H9 (cell line): ENCODE data around the gene ZNF445. TPM values are rescaled to one million over a fixed set of nuclear protein-coding genes. Genes with fewer than 3 reads are reported as not detected.

ENCODE experiments used
- DNase-seq: peaks from one replicate; pipeline ENCODE4 v3.0.0-alpha.2; 2017
- H2AFZ ChIP-seq: one replicate; pipeline ENCODE4 v1.6.1; 2013; ENCODE audit warnings: mild to moderate bottlenecking, low read length, control low read depth, moderate library complexity
- H2AK5ac ChIP-seq: 2 replicates; pipeline ENCODE4 v1.6.1; 2013; ENCODE audit warnings: low read length, control low read depth, mixed read lengths; ENCODE audit not compliant: insufficient read length
- H2BK120ac ChIP-seq: one replicate; pipeline ENCODE4 v1.6.1; 2013; ENCODE audit warnings: low read depth, mild to moderate bottlenecking, low read length, control low read depth, inconsistent platforms; ENCODE audit not compliant: poor library complexity, severe bottlenecking
- H2BK12ac ChIP-seq: 2 replicates; pipeline ENCODE4 v1.6.1; 2013; ENCODE audit warnings: low read length, control low read depth, mixed read lengths, low read depth; ENCODE audit not compliant: insufficient read length
- H2BK15ac ChIP-seq: 2 replicates; pipeline ENCODE4 v1.6.1; 2013; ENCODE audit warnings: low read depth, low read length, control low read depth
- H2BK20ac ChIP-seq: one replicate; pipeline ENCODE4 v1.6.1; 2013; ENCODE audit warnings: low read depth, mild to moderate bottlenecking, low read length, control low read depth, inconsistent platforms; ENCODE audit not compliant: poor library complexity, severe bottlenecking
- H2BK5ac ChIP-seq: 2 replicates; pipeline ENCODE4 v1.6.1; 2013; ENCODE audit warnings: low read length, control low read depth, mixed read lengths; ENCODE audit not compliant: insufficient read length
- H3K14ac ChIP-seq: 2 replicates; pipeline ENCODE4 v1.6.1; 2013; ENCODE audit warnings: low read length, control low read depth; ENCODE audit not compliant: insufficient read depth
- H3K18ac ChIP-seq: 2 replicates; pipeline ENCODE4 v1.6.1; 2013; ENCODE audit warnings: low read depth, mild to moderate bottlenecking, mixed read lengths, low read length, control low read depth; ENCODE audit not compliant: insufficient read length
- H3K23ac ChIP-seq: 2 replicates; pipeline ENCODE4 v1.6.1; 2013; ENCODE audit warnings: low read length, control low read depth, mixed read lengths, low read depth; ENCODE audit not compliant: insufficient read length
- H3K23me2 ChIP-seq: 2 replicates; pipeline ENCODE4 v1.6.1; 2013; ENCODE audit warnings: low read depth, mild to moderate bottlenecking, mixed read lengths, low read length, control low read depth; ENCODE audit not compliant: insufficient read length, poor library complexity, severe bottlenecking
- H3K27ac ChIP-seq: 2 replicates; pipeline ENCODE4 v1.5.1; 2013; ENCODE audit warnings: low read length, control low read depth, mixed read lengths, low read depth; ENCODE audit not compliant: insufficient read length
- H3K27me3 ChIP-seq: 2 replicates; pipeline ENCODE4 v1.6.1; 2013; ENCODE audit warnings: low read length, control low read depth, inconsistent platforms; ENCODE audit not compliant: insufficient read depth
- H3K4ac ChIP-seq: 2 replicates; pipeline ENCODE4 v1.6.1; 2013; ENCODE audit warnings: low read depth, mild to moderate bottlenecking, control low read depth, inconsistent platforms, low read length, moderate library complexity
- H3K4me1 ChIP-seq: 2 replicates; pipeline ENCODE4 v1.6.1; 2013; ENCODE audit warnings: low read length, control low read depth, inconsistent platforms; ENCODE audit not compliant: insufficient read depth
- H3K4me2 ChIP-seq: 2 replicates; pipeline ENCODE4 v1.6.1; 2013; ENCODE audit warnings: low read length, control low read depth, mixed read lengths; ENCODE audit not compliant: insufficient read length, insufficient read depth
- H3K56ac ChIP-seq: 2 replicates; pipeline ENCODE4 v1.6.1; 2013; ENCODE audit warnings: low read depth, mild to moderate bottlenecking, mixed read lengths, low read length, control low read depth; ENCODE audit not compliant: insufficient read length
- H3K79me1 ChIP-seq: 2 replicates; pipeline ENCODE4 v1.6.1; 2013; ENCODE audit warnings: low read depth, mild to moderate bottlenecking, moderate library complexity, low read length, control low read depth, inconsistent platforms; ENCODE audit not compliant: insufficient read depth, poor library complexity, severe bottlenecking
- H3K79me2 ChIP-seq: 2 replicates; pipeline ENCODE4 v1.6.1; 2013; ENCODE audit warnings: low read length, control low read depth, inconsistent platforms; ENCODE audit not compliant: insufficient read depth
- H3K9ac ChIP-seq: 2 replicates; pipeline ENCODE4 v1.6.1; 2013; ENCODE audit warnings: low read length, control low read depth, mixed read lengths; ENCODE audit not compliant: insufficient read length; ENCODE audit errors: extremely low read depth
- H3K9me3 ChIP-seq: one replicate; pipeline ENCODE4 v1.6.1; 2013; ENCODE audit warnings: low read depth, low read length, inconsistent platforms; ENCODE audit not compliant: control insufficient read depth
- H3T11ph ChIP-seq: one replicate; pipeline ENCODE4 v1.6.1; 2013; ENCODE audit warnings: mild to moderate bottlenecking, low read length, control low read depth, inconsistent platforms
- H4K20me1 ChIP-seq: one replicate; pipeline ENCODE4 v1.6.1; 2013; ENCODE audit not compliant: control insufficient read depth, insufficient read length, insufficient read depth
- H4K5ac ChIP-seq: 2 replicates; pipeline ENCODE4 v1.6.1; 2013; ENCODE audit warnings: low read depth, mild to moderate bottlenecking, mixed read lengths, low read length, control low read depth; ENCODE audit not compliant: insufficient read length
- H4K8ac ChIP-seq: replicated peaks from 2 replicates; pipeline ENCODE4 v1.6.1; 2013; ENCODE audit warnings: low read length, control low read depth, mixed read lengths, low read depth; ENCODE audit not compliant: insufficient read length
- H4K91ac ChIP-seq: 2 replicates; pipeline ENCODE4 v1.6.1; 2013; ENCODE audit warnings: low read depth, mild to moderate bottlenecking, moderate library complexity, mixed read lengths, low read length, control low read depth; ENCODE audit not compliant: insufficient read length
- H3K27ac Mint-ChIP-seq, 3 experiments: 2 replicates in 2 of 3; 3 replicates in 1 of 3; pipeline ENCODE4 v1.8.0; 2020 to 2021; ENCODE audit warnings: mixed read lengths in 3 of 3, mild to moderate bottlenecking in 1 of 3, moderate library complexity in 1 of 3
- H3K27me3 Mint-ChIP-seq: 2 replicates; pipeline ENCODE4 v1.8.0; 2021; ENCODE audit warnings: low read depth, mild to moderate bottlenecking, moderate library complexity, mixed read lengths
- H3K36me3 Mint-ChIP-seq, 3 experiments: 2 replicates in 2 of 3; 3 replicates in 1 of 3; pipeline ENCODE4 v1.8.0; 2020 to 2021; ENCODE audit warnings: low read depth in 3 of 3, mixed read lengths in 3 of 3; ENCODE audit not compliant: insufficient read depth in 1 of 3
- H3K4me1 Mint-ChIP-seq, 2 experiments: 2 replicates each; pipeline ENCODE4 v1.8.0; 2020; ENCODE audit warnings: mixed read lengths in 2 of 2
- H3K4me3 Mint-ChIP-seq, 2 experiments: 2 replicates in 1 of 2; 3 replicates in 1 of 2; pipeline ENCODE4 v1.8.0; 2020 to 2021; ENCODE audit warnings: mild to moderate bottlenecking in 2 of 2, mixed read lengths in 2 of 2, moderate library complexity in 1 of 2
- H3K9me3 Mint-ChIP-seq, 2 experiments: 2 replicates in 1 of 2; 3 replicates in 1 of 2; pipeline ENCODE4 v1.8.0; 2020; ENCODE audit warnings: mild to moderate bottlenecking in 2 of 2, mixed read lengths in 2 of 2, moderate library complexity in 1 of 2
- CTCF ChIP-seq: fragments of 200-600 bp; sonication (generic); conservative IDR thresholded peaks from 3 replicates; pipeline ENCODE4 v1.8.0; 2021; ENCODE audit warnings: antibody characterized with exemption, mild to moderate bottlenecking
- WGBS: extraction: QIAGEN DNeasy Blood & Tissue Kit; methylation state at CpG from one replicate; pipeline ENCODE4 v1.1.7; 2013; ENCODE audit warnings: missing lambda C conversion rate, low lambda C conversion rate, mixed read lengths; ENCODE audit not compliant: insufficient read length; ENCODE audit errors: extremely low coverage; 5-methylcytosine and 5-hydroxymethylcytosine counted together
- total RNA-seq: library from RNA; stranded (reverse); gene quantifications from 2 replicates; pipeline ENCODE4 v1.2.1, GENCODE V29; 2021

The ZNF445 gene
- total RNA-seq, 1 experiment from 2014 or later: 26.0 TPM

GRCh38 chr3:44442596-44443309 is 34.7 kb downstream of the ZNF445 start:
- Histone ChIP-seq H4K91ac (no peak overlapping the region), H3K27ac (no peak overlapping the region), H2AK5ac (no peak overlapping the region), H3K56ac (no peak overlapping the region), H2BK12ac (no peak overlapping the region), H3K23ac (no peak overlapping the region), H3K18ac (no peak overlapping the region), H2BK120ac (no peak overlapping the region), H3K23me2 (no peaks in the 10 kb centered on the region), H2BK5ac (no peak overlapping the region), H2BK20ac (no peak overlapping the region), H3K4ac (no peak overlapping the region), H3K79me2 (no peaks in the 10 kb centered on the region), H3K9ac (no peak overlapping the region), H3K14ac (no peak overlapping the region), H3K9me3 (no peaks in the 10 kb centered on the region), H3K4me2 (no peak overlapping the region), H2BK15ac (no peak overlapping the region), H3K4me1 (no peaks in the 10 kb centered on the region), H4K20me1 (no peaks in the 10 kb centered on the region), H3K27me3 (no peaks in the 10 kb centered on the region), H3K79me1 (no peaks in the 10 kb centered on the region), H2AFZ (no peak overlapping the region), H4K5ac (no peak overlapping the region), H4K8ac (no peak overlapping the region), H3T11ph (no peak overlapping the region)
- DNase-seq: no peak
- no peak for TF ChIP-seq CTCF
- Mint-ChIP-seq H3K27ac (peak overlapping the region in 2 of 3 experiments; percentile 48 to 61; a peak in 2 of 7 replicates), H3K9me3 (no peaks in the 10 kb centered on the region; a peak in 1 of 5 replicates), H3K36me3 (peaks cover 36 to 55% (median 51%) of the 10 kb centered on the region in 3 experiments), H3K27me3 (no peaks in the 10 kb centered on the region), H3K4me3 (no peak overlapping the region), H3K4me1 (no peaks in the 10 kb centered on the region)
- WGBS: no CpG with 5 or more reads among the region's 2 CpGs
